Endothelial cell of umbilical vein (primary cell): ENCODE measurements around the gene TEKT5.

Source experiments
- EZH2 ChIP-seq: IDR thresholded peaks from 2 replicates; pipeline ENCODE4 v1.6.1; 2012; ENCODE audit warnings: borderline replicate concordance, low read depth, mild to moderate bottlenecking, moderate library complexity, low read length, inconsistent platforms; ENCODE audit not compliant: severe bottlenecking
- JUN ChIP-seq: IDR thresholded peaks from 2 replicates; pipeline ENCODE4 v1.6.1; 2011; ENCODE audit warnings: borderline replicate concordance, low read depth; ENCODE audit not compliant: insufficient read length, insufficient read depth
- POLR2AphosphoS5 ChIP-seq: IDR thresholded peaks from 2 replicates; pipeline ENCODE4 v1.6.1; 2012; ENCODE audit warnings: low read depth, mild to moderate bottlenecking, control low read depth, low read length, moderate library complexity; ENCODE audit not compliant: insufficient read depth
- TF ChIP-seq, protein P1 (sequence below), 2 donors: IDR thresholded peaks; 1 replicate in 1 of 2; 2 replicates in 1 of 2; pipeline ENCODE4 v1.5.1; 2011; ENCODE audit warnings: low read length in 2 of 2, mild to moderate bottlenecking in 2 of 2, moderate library complexity in 2 of 2, control low read depth in 1 of 2, inconsistent platforms in 1 of 2, low read depth in 1 of 2; ENCODE audit not compliant: insufficient read depth in 1 of 2; ENCODE audit errors: extremely low read depth in 1 of 2

- TF ChIP-seq, protein P1, sequence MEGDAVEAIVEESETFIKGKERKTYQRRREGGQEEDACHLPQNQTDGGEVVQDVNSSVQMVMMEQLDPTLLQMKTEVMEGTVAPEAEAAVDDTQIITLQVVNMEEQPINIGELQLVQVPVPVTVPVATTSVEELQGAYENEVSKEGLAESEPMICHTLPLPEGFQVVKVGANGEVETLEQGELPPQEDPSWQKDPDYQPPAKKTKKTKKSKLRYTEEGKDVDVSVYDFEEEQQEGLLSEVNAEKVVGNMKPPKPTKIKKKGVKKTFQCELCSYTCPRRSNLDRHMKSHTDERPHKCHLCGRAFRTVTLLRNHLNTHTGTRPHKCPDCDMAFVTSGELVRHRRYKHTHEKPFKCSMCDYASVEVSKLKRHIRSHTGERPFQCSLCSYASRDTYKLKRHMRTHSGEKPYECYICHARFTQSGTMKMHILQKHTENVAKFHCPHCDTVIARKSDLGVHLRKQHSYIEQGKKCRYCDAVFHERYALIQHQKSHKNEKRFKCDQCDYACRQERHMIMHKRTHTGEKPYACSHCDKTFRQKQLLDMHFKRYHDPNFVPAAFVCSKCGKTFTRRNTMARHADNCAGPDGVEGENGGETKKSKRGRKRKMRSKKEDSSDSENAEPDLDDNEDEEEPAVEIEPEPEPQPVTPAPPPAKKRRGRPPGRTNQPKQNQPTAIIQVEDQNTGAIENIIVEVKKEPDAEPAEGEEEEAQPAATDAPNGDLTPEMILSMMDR (IDR thresholded peaks at IDR 0.05; ENCODE audit: extremely low read depth in 1 of 2, insufficient read depth in 1 of 2, low read depth in 1 of 2, low read length in 2 of 2), result no peak
- no peak for TF ChIP-seq POLR2AphosphoS5
- no peak for TF ChIP-seq EZH2
- no peak for TF ChIP-seq JUN
Measured at GRCh38 chr16:10606607-10607006, 88.1 kb downstream of the TEKT5 start.
